Ectodermal cell (in vitro differentiated cells): ENCODE measurements around the gene CREG2.
"Not testable (repeated sequence)": the region's sequence is repeated elsewhere in the genome, so short reads cannot be mapped to it uniquely, and the experiment has no call there.

Experiments
- H3K27ac ChIP-seq: 2 replicates; pipeline ENCODE4 v1.7.0; 2013; ENCODE audit warnings: mild to moderate bottlenecking, low read depth, low read length; ENCODE audit not compliant: insufficient read depth, poor library complexity, severe bottlenecking
- H3K27me3 ChIP-seq: 2 replicates; pipeline ENCODE4 v1.7.0; 2013; ENCODE audit warnings: mild to moderate bottlenecking, low read length; ENCODE audit not compliant: insufficient read depth, control insufficient read depth, poor library complexity, severe bottlenecking
- H3K36me3 ChIP-seq: one replicate; pipeline ENCODE4 v1.7.0; 2013; ENCODE audit warnings: low read length; ENCODE audit not compliant: control insufficient read depth, insufficient read depth
- H3K4me1 ChIP-seq: one replicate; pipeline ENCODE4 v1.7.0; 2013; ENCODE audit warnings: low read length; ENCODE audit not compliant: control insufficient read depth, insufficient read depth
- H3K4me3 ChIP-seq: 2 replicates; pipeline ENCODE4 v1.7.0; 2013; ENCODE audit warnings: low read depth, low read length, control low read depth; ENCODE audit not compliant: insufficient read depth
- H3K9me3 ChIP-seq: 2 replicates; pipeline ENCODE4 v1.7.0; 2013; ENCODE audit warnings: mild to moderate bottlenecking, low read length, moderate library complexity; ENCODE audit not compliant: control insufficient read depth
- WGBS, 2 experiments: methylation state at CpG; one replicate each; pipeline ENCODE4 v1.1.7; 2013; ENCODE audit warnings: missing lambda C conversion rate in 2 of 2; 5-methylcytosine and 5-hydroxymethylcytosine counted together

CREG2 gene

GRCh38 chr2:101361522-101361921, 25.8 kb downstream of the CREG2 start:
- Histone ChIP-seq H3K36me3 (no peaks in the 10 kb centered on the region), H3K4me3 (no peak overlapping the region), H3K4me1 (peaks cover 8% of the 10 kb centered on the region), H3K9me3 (no peaks in the 10 kb centered on the region), H3K27ac (no peak overlapping the region), H3K27me3 (no peaks in the 10 kb centered on the region)
- WGBS, 2 experiments, result 90 to 93% methylated on average over 2 of the region's 2 CpGs

GRCh38 chr2:101361121-101361520, 26.2 kb downstream of the CREG2 start:
- Histone ChIP-seq H3K4me1 (peaks cover 8% of the 10 kb centered on the region), H3K27ac (no peak overlapping the region), H3K27me3 (no peaks in the 10 kb centered on the region), H3K4me3 (no peak overlapping the region), H3K36me3 (no peaks in the 10 kb centered on the region), H3K9me3 (no peaks in the 10 kb centered on the region)
- WGBS, 2 experiments, result 86 to 92% methylated on average over 4 of the region's 4 CpGs

- WGBS, 2 experiments, result 68 to 75% methylated on average over 4 of the region's 4 CpGs
Observed at GRCh38 chr2:101360232-101360631, 27.1 kb downstream of the CREG2 start.

GRCh38 chr2:101359410-101359954, 27.8 kb downstream of the CREG2 start:
- WGBS, 2 experiments, result 94 to 96% methylated on average over 7 of the region's 7 CpGs
- H3K27me3 ChIP-seq, result no peaks in the 10 kb centered on the region
- no peaks in the 10 kb centered on the region for H3K36me3 ChIP-seq
- no peaks in the 10 kb centered on the region for H3K9me3 ChIP-seq
- H3K4me3 ChIP-seq, result no peak overlapping the region
- H3K27ac ChIP-seq, result no peak overlapping the region
- peaks cover 8% of the 10 kb centered on the region for H3K4me1 ChIP-seq

More at GRCh38 chr2:101360232-101360631, 27.1 kb downstream of the CREG2 start:
- no peak overlapping the region for H3K4me3 ChIP-seq
- H3K9me3 ChIP-seq, result no peaks in the 10 kb centered on the region
- H3K4me1 ChIP-seq, result peaks cover 8% of the 10 kb centered on the region
- no peak overlapping the region for H3K27ac ChIP-seq
- H3K36me3 ChIP-seq, result no peaks in the 10 kb centered on the region
- H3K27me3 ChIP-seq, result no peaks in the 10 kb centered on the region

- H3K36me3 ChIP-seq, result no peaks in the 10 kb centered on the region
- no peaks in the 10 kb centered on the region for H3K27me3 ChIP-seq
Observed at GRCh38 chr2:101357376-101357775, 29.9 kb downstream of the CREG2 start.

GRCh38 chr2:101356521-101356920, 30.8 kb downstream of the CREG2 start:
- no peaks in the 10 kb centered on the region for H3K27me3 ChIP-seq
- no peaks in the 10 kb centered on the region for H3K4me1 ChIP-seq
- no peaks in the 10 kb centered on the region for H3K9me3 ChIP-seq
- 88 to 95% methylated on average over 2 of the region's 2 CpGs for WGBS, 2 experiments
- no peaks in the 10 kb centered on the region for H3K36me3 ChIP-seq
- no peak overlapping the region for H3K27ac ChIP-seq
- H3K4me3 ChIP-seq, result no peak overlapping the region

More at GRCh38 chr2:101357376-101357775, 29.9 kb downstream of the CREG2 start:
- H3K9me3 ChIP-seq, result no peaks in the 10 kb centered on the region
- H3K4me3 ChIP-seq, result no peak overlapping the region
- peaks cover 6% of the 10 kb centered on the region for H3K4me1 ChIP-seq
- H3K27ac ChIP-seq, result no peak overlapping the region

GRCh38 chr2:101356055-101356454, 31.2 kb downstream of the CREG2 start:
- H3K4me3 ChIP-seq, result no peak overlapping the region
- H3K27ac ChIP-seq, result no peak overlapping the region
- no peaks in the 10 kb centered on the region for H3K27me3 ChIP-seq
- no peaks in the 10 kb centered on the region for H3K36me3 ChIP-seq
- no peaks in the 10 kb centered on the region for H3K4me1 ChIP-seq
- WGBS, 2 experiments, result 89 to 92% methylated on average over 6 of the region's 6 CpGs
- no peaks in the 10 kb centered on the region for H3K9me3 ChIP-seq

- Histone ChIP-seq H3K27ac (no peak overlapping the region), H3K36me3 (no peaks in the 10 kb centered on the region)
Observed at GRCh38 chr2:101355401-101356054, 31.8 kb downstream of the CREG2 start.

GRCh38 chr2:101354420-101355311, 32.6 kb downstream of the CREG2 start:
- Histone ChIP-seq H3K9me3 (no peaks in the 10 kb centered on the region), H3K36me3 (no peaks in the 10 kb centered on the region), H3K27me3 (no peaks in the 10 kb centered on the region), H3K4me1 (no peaks in the 10 kb centered on the region), H3K4me3 (no peak overlapping the region), H3K27ac (no peak overlapping the region)
- WGBS, 2 experiments, result 88 to 90% methylated on average over 21 of the region's 21 CpGs

More at GRCh38 chr2:101355401-101356054, 31.8 kb downstream of the CREG2 start:
- no peak overlapping the region for H3K4me3 ChIP-seq
- no peaks in the 10 kb centered on the region for H3K27me3 ChIP-seq
- H3K9me3 ChIP-seq, result no peaks in the 10 kb centered on the region
- H3K4me1 ChIP-seq, result no peaks in the 10 kb centered on the region
- WGBS, 2 experiments, result 93 to 94% methylated on average over 9 to 10 of the region's 10 CpGs

GRCh38 chr2:101352631-101353030, 34.7 kb downstream of the CREG2 start:
- not testable (repeated sequence) for H3K27me3 ChIP-seq, H3K4me1 ChIP-seq, H3K4me3 ChIP-seq, H3K27ac ChIP-seq, H3K36me3 ChIP-seq, H3K9me3 ChIP-seq
- WGBS, 2 experiments, result 90 to 91% methylated on average over 4 of the region's 4 CpGs
